Renal cortical epithelial cell (primary cell): ENCODE results near the gene KCNA4. TPM values are rescaled to one million over a fixed set of nuclear protein-coding genes. Genes with fewer than 3 reads are reported as not detected.
"Not testable (repeated sequence)": the region's sequence is repeated elsewhere in the genome, so short reads cannot be mapped to it uniquely, and the experiment has no call there.

ENCODE experiments used
- DNase-seq: peaks from one replicate; pipeline ENCODE4 v3.0.0-alpha.2; 2011; ENCODE audit warnings: low read depth
- total RNA-seq: library from RNA; depleted of rRNA; stranded (reverse); fragments of >200 nt; gene quantifications from 2 replicates; pipeline ENCODE4 v1.2.3, GENCODE V29; 2014

Gene KCNA4
- total RNA-seq, 1 donor from 2014 or later = not detected

DNA sequence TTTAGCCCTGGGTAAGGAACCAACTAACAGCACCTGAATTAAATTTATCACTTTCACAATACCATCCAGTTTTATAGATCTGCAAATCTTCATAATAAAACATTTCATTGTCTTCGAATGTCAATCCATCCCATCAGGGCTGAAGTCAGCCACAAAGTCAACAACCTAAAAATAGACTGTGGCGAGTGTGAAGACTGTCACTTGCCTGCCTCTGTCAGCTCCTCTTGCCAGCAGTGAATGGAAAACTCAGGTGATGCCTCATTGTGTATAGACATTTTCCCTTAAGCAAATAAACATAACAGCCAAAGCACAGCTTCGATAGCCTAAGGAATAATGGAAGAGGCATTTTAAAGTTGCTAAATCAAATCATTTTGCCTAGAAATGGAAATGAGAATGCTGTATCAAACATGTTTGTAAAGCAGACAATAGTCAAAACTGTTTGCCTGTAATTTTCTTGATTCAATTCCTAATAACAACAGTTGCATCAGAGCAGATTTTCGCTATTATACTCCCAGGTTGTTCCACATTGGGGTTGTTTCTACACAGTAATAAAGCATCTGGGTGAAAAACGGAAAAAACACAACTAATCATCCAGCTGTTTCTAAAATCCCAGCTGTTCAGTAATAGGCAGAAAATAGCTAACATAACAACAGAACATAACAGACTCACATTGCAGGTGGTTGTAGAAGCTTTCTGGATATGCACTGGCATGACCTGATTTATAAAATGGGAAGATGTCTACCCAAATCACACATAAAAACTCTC, 15.7 kb downstream of the KCNA4 start:
- DNase-seq = no peak

DNA sequence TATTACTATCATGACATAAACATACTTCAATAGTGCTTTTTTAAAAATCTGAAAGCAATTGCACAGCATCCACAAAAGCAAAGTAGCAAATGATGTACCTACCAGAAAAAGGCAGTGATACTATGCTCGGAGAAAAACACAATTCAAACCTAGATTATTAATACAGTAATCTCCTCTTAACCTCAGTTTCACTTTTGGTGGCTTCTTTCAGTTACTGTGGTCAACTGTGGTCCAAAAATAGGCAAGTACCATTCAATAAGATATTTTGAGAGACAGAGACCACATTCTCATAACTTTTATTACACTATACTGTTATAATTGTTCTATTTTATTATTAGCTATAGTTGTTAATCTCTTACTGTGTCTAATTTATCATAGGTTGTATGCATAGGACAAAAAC, 20.8 kb downstream of the KCNA4 start:
- no peak for DNase-seq

DNA sequence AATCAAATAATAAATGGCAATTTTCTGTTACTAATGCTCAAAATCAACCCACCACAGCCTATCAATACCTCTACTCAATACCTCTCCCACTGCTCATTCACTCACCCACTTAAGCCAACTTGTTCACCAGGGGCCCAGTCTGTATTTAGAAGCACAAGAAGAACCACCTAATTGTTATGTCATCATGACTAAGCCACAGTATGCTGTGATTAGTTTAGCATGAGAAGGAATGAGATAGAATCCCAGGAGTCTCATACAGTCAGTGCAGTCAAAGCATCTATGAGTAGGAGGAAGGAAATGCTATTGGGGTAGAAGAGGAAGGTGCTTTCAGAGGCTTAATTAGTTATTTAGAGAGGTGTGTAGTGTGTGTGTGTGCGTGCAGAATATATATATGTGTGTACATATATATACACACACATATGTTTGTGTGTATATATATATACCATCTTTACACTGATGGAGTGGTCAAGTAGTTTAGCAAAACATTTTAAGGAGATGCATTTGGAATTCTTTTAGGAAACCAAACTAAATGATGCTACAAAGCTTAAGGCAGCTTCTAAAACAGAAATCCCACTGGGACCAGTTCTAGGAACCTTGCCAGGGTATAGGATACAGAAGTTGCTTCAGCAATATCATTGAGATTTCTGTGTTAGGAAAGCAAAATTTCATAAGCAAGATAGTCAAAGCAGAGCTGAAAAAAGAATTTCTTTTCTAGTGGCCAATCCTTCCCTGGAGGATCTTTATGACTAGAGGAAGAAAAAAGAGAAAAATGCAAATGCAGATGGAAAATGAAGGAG, 27.5 kb downstream of the KCNA4 start:
- DNase-seq = no peak

- DNase-seq = no peak
Measured at GRCh38 chr11:29985248-29985647, 31.6 kb downstream of the KCNA4 start.

- no peak for DNase-seq
Measured at GRCh38 chr11:29984544-29984943, 32.3 kb downstream of the KCNA4 start.

- no peak for DNase-seq
Measured at GRCh38 chr11:29978549-29978948, 38.3 kb downstream of the KCNA4 start.

DNA sequence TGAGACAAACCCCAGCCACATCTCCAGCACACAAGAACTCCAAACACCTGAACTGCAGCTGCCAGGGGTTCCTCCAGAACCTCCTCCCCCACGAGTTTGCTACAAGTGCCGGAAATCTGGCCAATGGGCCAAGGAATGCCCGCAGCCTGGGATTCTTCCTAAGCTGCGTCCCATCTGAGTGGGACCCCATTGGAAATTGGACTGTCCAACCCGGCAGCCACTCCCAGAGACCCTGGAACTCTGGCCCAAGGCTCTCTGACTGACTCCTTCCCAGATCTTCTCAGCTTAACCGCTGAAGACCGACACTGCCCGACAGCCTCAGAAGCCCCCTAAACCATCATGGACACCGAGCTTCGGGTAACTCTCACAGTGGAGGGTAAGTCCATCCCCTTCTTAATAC, 41.2 kb downstream of the KCNA4 start:
- not testable (repeated sequence) for DNase-seq

DNA sequence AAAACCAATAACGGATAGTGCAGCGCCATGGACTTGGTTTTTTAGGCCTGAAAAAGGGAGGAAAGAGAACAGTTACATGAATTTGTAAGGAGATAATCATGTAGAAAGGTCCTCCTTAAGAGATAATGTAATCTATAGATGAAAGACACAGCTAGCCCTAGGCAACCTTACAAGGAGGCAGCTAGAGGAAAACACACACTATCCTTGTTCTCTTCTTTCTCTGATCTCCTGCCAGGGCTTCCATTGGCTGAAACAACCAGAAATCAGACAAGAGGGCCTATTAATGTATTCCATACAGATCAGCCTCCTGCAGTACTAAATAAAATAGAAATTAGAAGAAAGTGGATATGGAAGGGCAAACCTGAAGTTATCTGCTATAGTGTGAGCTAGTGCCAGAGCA, 53.0 kb downstream of the KCNA4 start:
- DNase-seq = no peak

GRCh38 chr11:29963036-29963435, 53.8 kb downstream of the KCNA4 start:
- DNase-seq = no peak

GRCh38 chr11:29962243-29962642, 54.6 kb downstream of the KCNA4 start:
- no peak for DNase-seq

Other genes starting within 250 kb of the KCNA4 start
- gene FSHB, start 214.0 kb upstream of the KCNA4 start, total RNA-seq = not detected in 2 replicates